BJ (cell line): ENCODE measurements around the gene STK40. TPM values are rescaled to one million over a fixed set of nuclear protein-coding genes. Genes with fewer than 3 reads are reported as not detected.
A peak's percentile ranks its signal among the peaks of the same experiment; 100 is the strongest.

Experiments
- CTCF ChIA-PET: fragments of 350-600 bp; formaldehyde crosslinking; extraction: SDS; loops from one replicate; lab custom pipeline; 2021; ENCODE audit warnings: antibody characterized with exemption, inconsistent platforms; lab: Yijun Ruan, JAX
- POLR2A ChIA-PET: fragments of 300-600 bp; sonication (Branson Sonifier 250); formaldehyde crosslinking; extraction: SDS; loops from one replicate; lab custom pipeline; 2021; ENCODE audit warnings: antibody characterized with exemption; lab: Charles Lee
- DNase-seq: peaks from one replicate; pipeline ENCODE4 v3.0.0-alpha.2; 2011; ENCODE audit warnings: low read depth
- H3K27me3 ChIP-seq: 2 replicates; pipeline ENCODE4 v1.6.0; 2011; ENCODE audit warnings: low read length; ENCODE audit not compliant: control insufficient read depth, insufficient read depth
- H3K36me3 ChIP-seq: 2 replicates; pipeline ENCODE4 v1.5.1; 2011; ENCODE audit warnings: low read length; ENCODE audit not compliant: control insufficient read depth, insufficient read depth
- H3K4me3 ChIP-seq: 2 replicates; pipeline ENCODE4 v1.5.1; 2011; ENCODE audit warnings: low read depth, mild to moderate bottlenecking, control low read depth, low read length
- polyA plus RNA-seq: library from polyadenylated mRNA; depleted of rRNA; stranded (reverse); fragments of >200 nt; gene quantifications from 2 replicates; pipeline ENCODE4 v1.2.3, GENCODE V29; 2011
- TF ChIP-seq, protein P1 (sequence below): IDR thresholded peaks from 2 replicates; pipeline ENCODE4 v1.5.1; 2011; ENCODE audit warnings: low read depth, mild to moderate bottlenecking, control low read depth, inconsistent platforms, low read length, moderate library complexity; ENCODE audit not compliant: insufficient read depth

Gene STK40
- polyA plus RNA-seq, 1 experiment, result 29.5 TPM

DNA sequence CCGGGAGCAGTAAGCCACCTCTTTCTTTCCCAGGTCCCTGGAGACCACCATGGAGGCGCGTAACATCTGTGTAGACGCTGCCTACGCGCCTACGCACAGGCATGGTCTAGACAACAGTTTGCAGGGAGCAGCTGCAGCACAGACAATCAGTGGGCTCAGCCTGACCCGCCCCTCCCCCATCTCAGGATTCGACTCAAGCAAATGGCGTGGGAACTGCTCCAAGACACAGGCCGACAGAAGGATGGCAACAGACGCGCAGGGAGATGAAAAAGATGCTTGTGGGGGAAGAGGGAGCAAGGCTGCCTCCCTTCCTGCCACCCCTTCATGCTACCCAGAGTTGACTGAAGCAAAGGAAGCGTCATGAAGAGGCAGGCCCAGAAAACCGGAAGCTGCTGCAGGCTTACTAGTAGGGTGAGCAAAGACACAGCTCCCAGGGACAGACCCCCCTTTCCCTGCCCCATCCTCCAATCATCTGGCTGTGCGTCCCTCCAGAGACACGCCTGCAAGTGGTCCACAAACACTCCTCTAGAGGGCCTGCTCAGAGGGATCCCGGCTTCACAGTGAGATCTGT is 19.5 kb downstream of the STK40 start:
- POLR2A ChIA-PET, result interaction anchor here (0.7 to 1.3 kb wide), 2 partner anchors 20 to 59 kb away, joined by 3 to 4 read pairs; no protein-coding TSS in a partner anchor

DNA sequence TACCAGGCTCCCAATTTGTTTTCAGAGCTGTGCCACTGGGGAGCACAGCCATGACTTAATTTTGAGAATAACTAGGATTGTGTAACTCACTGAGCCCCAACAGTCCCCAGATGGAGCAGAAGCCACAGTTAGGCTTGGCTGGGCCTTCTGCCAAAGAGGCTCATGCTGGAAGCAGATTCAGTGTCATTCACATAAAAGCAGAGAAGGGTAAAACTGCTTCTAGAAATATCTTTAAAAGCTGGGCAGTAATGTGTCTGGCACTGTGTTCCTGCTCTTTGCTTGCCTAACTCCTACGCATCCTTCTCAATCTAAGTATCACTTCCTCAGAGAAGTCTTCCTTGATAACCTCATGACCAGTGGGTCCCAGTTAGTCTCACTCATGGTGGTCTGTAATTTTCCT is 20.3 kb downstream of the STK40 start:
- POLR2A ChIA-PET, result no interaction called here
- CTCF ChIA-PET, result interaction anchor here (1.0 to 5.8 kb wide), 3 partner anchors 14 to 216 kb away, joined by 4 to 88 read pairs (median 50); partner anchors contain the start of gene TRAPPC3

More for the DNA sequence above, 19.5 kb downstream of the STK40 start:
- CTCF ChIA-PET, result interaction anchor here (0.6 to 5.8 kb wide), 8 partner anchors 10 to 217 kb away, joined by 3 to 88 read pairs (median 6); partner anchors contain the start of gene TRAPPC3
- no peak for DNase-seq
- Histone ChIP-seq H3K36me3 (peaks cover 9% of the 10 kb centered on the region), H3K27me3 (no peaks in the 10 kb centered on the region), H3K4me3 (no peak overlapping the region)
- TF ChIP-seq, protein P1, sequence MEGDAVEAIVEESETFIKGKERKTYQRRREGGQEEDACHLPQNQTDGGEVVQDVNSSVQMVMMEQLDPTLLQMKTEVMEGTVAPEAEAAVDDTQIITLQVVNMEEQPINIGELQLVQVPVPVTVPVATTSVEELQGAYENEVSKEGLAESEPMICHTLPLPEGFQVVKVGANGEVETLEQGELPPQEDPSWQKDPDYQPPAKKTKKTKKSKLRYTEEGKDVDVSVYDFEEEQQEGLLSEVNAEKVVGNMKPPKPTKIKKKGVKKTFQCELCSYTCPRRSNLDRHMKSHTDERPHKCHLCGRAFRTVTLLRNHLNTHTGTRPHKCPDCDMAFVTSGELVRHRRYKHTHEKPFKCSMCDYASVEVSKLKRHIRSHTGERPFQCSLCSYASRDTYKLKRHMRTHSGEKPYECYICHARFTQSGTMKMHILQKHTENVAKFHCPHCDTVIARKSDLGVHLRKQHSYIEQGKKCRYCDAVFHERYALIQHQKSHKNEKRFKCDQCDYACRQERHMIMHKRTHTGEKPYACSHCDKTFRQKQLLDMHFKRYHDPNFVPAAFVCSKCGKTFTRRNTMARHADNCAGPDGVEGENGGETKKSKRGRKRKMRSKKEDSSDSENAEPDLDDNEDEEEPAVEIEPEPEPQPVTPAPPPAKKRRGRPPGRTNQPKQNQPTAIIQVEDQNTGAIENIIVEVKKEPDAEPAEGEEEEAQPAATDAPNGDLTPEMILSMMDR, result peak; percentile 20; the same call in 1 of the 2 replicates

DNA sequence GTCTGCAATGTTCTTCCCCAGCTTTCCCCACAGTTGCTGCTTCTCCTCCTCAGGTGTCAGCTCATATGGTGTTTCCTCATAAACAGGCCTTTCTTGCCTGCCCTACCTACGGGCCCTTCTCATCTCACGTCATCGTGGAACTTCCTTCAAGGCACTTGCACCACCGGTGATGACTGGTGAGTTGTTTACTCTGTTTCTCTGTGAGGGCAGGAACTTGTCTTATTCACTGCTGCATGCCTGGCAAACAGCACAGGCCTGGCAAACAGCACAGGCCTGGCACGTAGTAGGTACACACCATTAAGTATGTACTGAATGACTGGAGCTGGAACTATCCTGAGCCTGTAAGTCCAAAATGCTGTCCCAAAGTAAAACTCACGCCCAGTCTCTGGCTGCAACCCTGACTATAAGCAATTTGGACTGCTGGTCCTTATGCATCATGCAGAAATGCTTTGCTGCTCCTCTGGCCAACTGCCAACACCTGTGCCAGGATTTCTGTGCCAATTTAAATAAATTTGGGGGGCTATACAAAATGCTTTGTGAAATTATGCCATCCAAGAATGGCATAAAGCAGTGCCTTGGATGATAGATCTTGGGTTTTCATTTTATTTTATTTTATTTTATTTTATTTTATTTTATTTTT is 25.7 kb downstream of the STK40 start:
- Histone ChIP-seq H3K27me3 (no peaks in the 10 kb centered on the region), H3K36me3 (peaks cover 34% of the 10 kb centered on the region), H3K4me3 (no peak overlapping the region)
- POLR2A ChIA-PET, result no interaction called here
- DNase-seq, result no peak
- TF ChIP-seq, protein P1, result no peak
- CTCF ChIA-PET, result interaction anchor here (0.9 to 3.6 kb wide), 5 partner anchors 8 to 17 kb away, joined by 3 to 13 read pairs (median 5); no protein-coding TSS in a partner anchor

More for the DNA sequence above, 20.3 kb downstream of the STK40 start:
- no peaks in the 10 kb centered on the region for H3K27me3 ChIP-seq
- H3K36me3 ChIP-seq, result peaks cover 14% of the 10 kb centered on the region
- no peak for DNase-seq
- no peak overlapping the region for H3K4me3 ChIP-seq
- TF ChIP-seq, protein P1, result no peak

DNA sequence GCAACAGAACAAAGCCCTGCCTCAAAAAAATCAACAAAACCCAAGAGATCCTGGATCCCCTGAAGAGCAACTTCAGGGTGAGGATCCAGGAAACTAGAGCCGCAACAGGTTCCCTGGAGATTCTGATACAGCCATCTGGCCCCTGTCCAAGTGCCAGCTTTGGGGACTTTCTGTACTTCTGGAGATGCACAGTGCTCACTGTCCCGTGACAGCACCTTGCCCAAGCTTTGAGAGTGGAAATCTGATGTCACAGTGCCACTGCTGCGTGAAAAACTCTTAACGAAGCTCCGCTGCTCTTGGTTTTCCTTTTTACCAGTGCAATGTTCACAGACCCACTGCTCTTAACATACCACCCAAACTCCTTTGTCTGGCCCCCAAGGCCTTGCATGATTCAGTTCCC is 26.3 kb downstream of the STK40 start:
- H3K36me3 ChIP-seq, result peaks cover 41% of the 10 kb centered on the region
- ChIA-PET CTCF (interaction anchor here (1.0 to 3.6 kb wide), 3 partner anchors 9 to 36 kb away, joined by 3 to 13 read pairs (median 5); no protein-coding TSS in a partner anchor), POLR2A (interaction anchor here (0.5 kb wide), 1 partner anchor 8 kb away, joined by 3 read pairs; no protein-coding TSS in a partner anchor)
- no peak overlapping the region for H3K4me3 ChIP-seq
- TF ChIP-seq, protein P1, result no peak
- no peaks in the 10 kb centered on the region for H3K27me3 ChIP-seq
- DNase-seq, result no peak

DNA sequence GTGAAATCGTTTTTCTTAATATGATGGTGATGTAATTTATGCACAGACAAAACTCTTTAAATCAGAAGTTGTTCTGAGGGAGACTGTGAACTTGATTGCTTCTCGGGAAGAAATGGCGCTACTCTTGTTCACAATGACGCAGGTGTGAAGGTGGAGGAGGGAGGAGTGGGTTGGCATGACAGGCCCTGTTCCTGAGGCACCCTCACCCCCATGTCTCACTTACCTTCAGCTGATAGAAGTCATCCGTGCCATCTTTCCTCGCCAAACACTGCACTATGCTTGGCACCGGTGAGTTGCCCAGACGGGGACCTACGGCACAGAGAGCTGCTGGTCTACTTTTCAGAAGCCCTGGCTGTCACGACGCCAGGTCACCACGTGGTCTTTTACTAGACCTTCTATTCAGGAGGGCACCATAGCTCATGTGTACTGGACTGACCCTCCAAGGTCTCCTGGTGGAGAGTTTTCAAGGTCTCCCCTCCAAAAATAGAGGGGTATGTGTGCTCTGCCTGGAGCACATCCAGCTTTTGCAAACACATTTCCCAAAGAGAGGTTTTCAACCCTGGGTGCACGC is 27.1 kb downstream of the STK40 start:
- TF ChIP-seq, protein P1, result no peak
- Histone ChIP-seq H3K27me3 (no peaks in the 10 kb centered on the region), H3K36me3 (peaks cover 42% of the 10 kb centered on the region), H3K4me3 (no peak overlapping the region)
- ChIA-PET POLR2A (no interaction called here), CTCF (interaction anchor here (1.0 to 3.6 kb wide), 3 partner anchors 10 to 36 kb away, joined by 3 to 13 read pairs (median 5); no protein-coding TSS in a partner anchor)
- DNase-seq, result no peak
